Hematopoietic multipotent progenitor cell treated with erythropoietin and hydrocortisone succinate and interleukin-3 and kit ligand, for 8 days (in vitro differentiated cells): Measurements from ENCODE around the gene TPRN.
A peak's percentile ranks its signal among the peaks of the same experiment; 100 is the strongest.

Source experiments
- DNase-seq: peaks from one replicate; pipeline ENCODE4 v3.0.0-alpha.2; 2015

TPRN gene

DNA sequence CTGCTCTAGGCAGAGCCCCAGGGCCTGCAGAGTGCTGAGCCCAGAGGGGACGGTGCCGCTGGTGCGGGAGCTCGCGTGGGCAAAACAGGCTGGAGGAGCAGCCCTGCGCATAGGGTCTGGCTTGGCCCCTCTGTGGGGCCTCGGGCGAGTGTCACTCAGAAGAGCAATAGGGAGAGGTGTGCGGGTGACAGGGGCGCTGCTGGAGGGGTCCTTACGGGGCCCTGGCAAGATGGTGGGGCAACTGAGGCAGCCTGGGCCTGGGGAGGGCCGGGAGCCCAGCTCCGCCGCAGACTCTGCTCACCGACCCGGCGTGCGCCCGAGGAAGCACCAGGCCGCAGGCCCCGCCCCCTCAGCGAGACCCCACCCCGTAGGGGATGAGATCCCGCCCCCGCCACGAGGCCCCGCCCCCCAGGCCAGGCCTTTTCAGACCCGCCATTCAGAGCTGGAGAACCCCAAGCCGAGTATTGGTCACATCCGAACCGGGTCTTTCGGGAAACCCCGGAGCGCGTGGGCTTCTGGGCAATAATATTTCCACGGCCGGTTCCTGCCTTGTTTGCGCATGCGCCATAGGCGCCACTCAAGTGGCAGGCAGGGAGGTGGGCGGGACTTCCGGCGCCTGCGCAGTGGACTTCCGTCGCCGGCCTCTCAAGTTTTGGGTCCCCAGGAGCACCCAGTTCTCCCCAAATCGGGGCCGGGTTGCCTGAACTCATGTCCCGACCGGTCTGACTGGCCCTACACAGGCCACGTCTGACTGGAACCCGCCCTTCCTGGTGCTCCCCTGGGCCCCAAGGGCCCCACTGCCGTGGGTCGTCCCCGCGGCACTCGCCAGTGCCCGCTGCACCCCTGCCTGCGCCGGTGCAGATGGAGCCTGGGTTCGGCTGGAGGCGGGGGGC is 22.8 kb upstream of the TPRN start:
- DNase-seq = peak; percentile 99

DNA sequence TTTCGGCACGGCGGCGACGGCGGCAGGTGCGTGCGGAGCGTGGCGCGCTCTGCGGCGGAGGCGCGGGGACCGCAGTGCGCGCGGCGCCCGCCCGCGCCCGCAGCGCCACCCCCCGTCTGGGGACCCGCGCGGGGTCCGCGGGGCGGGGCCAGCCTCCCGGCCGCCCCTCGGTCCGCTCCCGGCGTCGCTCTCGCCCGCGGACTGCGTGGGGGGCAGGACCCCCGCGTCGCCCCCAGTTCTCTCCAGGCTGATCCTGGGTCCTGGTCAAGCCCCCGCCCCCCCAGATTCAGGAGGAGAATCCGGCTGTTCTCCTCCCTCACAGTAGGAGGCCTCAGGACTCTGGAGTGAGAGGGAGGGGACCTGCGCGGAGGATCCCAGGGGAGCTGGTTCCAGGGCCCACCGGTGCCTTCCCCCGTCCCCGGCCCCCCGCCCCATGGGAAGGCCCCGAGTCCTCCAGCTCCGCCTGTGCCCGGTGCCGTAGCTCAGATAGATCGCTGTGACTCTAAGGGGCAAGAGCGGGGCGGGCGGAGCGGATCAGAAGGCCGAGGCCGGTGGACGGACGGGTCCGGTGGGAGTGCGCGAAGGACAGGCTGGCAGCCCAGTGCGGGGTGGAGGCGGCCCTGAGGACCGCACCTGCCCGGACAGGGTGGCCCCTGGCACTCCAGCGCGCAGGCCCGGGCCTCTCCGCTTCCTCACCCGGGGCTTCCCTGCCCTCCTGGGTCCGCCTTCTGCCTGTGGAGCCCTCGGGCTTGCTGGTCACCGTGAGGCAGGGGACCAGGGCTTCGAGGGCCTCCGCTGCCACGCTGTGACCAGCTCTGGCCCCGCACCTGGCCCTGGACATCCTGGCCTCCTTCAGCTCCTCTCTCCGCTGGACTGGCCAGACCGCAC is 21.9 kb upstream of the TPRN start, which contains the start of gene RNF208:
Gene RNF208 (minus strand): TSS at position 51 of the 888 bp plus-strand sequence. CDS start 1,028 bp downstream, outside the sequence.
- DNase-seq = no peak

DNA sequence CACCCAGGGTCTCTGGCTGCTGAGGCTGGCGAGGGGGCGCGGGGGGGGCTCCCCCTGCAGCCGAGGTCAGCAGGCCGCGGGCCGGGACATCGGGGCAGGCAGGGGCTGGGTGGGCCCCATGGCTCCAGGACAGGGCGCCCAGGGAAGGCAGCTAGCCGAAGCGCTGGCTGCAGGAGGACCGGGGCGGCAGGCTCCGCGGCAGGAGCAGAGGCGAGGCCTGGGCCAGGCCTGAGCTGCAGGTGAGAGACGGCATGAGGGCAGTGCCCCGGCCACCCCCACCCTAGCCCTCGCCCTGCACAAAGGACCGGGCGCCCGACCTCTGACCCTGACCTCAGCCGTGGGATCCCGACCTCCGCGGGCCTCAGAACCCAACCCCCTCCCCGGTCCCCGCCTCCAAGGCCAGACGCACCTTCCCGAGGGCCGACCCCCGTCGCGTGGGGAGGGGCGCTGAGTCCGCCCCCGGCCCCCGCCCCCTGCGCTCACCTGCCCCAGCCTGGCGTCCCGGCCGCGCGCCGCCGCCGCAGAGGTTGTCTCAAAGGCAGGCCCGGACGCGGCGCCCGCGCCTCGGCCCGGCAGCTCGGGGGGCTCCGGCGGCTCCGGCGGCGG is 21.1 kb upstream of the TPRN start:
- DNase-seq = no peak

DNA sequence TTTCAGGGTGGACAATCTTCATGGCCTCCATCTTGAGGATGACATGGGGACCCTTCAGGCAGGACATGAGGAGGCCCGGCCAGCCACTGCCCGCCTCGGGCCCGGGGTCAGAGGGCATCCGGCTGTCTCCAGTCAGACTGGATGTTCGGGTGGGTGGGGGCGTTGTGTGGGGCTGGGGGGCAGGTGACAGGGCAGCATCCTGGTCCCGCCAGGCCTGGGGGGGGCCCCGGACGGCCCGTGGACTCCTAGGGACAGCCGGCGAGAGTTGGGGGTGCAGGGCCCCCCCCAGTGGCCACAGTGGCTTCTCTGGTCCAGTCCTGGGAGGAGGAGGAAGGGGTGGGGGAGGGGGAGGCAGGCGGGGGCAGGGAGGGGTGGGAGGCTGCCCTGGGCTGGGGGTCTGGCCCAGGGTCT is 20.6 kb upstream of the TPRN start:
- no peak for DNase-seq

DNA sequence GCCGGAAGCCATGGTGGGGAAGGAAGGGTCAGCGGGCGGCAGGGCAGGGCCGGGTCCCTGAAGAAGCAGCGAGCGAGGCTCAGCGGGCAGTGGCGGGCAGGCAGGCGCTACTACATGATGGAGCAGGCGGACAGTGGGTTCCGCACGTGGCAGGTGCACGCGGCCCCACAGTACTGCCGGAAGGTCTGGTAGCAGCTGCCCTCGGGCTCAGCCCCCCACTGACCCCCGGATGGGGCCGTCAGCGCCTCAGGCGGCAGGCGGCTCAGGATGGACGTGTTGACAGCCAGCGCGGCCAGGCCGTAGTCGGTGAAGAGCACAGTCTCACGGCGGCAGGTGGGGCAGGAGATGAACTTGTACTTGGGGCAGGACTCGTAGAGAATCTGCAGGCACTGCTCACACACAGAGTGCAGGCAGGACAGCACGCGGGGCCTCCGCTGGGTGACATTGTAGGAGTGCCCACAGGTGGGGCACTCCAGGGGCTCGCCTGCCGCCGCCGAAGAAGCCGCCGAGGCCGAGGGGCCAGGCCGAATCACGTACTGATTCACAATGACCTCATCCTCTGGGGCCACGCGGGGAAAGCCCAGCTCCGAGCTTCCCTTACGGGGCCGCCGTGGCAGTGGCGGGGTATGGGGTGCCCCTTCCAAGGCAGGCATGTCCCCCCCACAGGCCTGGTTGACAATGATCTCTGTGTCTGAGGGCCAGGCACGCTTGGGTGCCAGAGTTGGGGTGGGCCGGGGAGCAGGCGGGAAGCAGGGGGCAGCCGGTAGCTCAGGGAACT is 20.0 kb upstream of the TPRN start:
- no peak for DNase-seq

DNA sequence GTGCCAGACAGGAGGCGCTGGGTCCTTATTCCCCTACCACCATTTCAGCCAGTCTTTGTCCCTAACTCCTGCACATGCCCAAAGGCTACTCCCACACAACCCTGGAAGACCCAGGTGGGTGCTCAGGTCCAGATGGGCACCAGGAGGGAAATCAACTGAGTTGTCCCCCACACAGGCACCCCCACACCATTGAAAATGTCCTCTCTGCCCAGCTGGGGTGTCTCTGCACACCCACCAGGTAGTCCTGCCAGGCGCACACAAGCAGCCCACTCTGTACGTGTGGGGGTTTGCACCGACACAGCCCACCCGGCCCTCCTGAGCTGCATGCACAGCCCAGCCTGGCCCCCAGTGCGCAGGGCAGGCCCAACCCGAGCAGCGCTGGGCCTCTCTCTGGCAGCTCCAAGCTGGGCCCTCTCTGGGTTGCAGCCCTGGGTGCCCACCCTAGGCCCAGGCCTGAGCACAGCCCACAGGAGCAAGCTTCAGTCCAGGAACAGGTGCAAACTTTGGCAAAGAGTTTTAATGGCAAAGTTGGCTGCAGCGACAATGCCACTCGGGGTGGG is 19.3 kb upstream of the TPRN start:
- no peak for DNase-seq

DNA sequence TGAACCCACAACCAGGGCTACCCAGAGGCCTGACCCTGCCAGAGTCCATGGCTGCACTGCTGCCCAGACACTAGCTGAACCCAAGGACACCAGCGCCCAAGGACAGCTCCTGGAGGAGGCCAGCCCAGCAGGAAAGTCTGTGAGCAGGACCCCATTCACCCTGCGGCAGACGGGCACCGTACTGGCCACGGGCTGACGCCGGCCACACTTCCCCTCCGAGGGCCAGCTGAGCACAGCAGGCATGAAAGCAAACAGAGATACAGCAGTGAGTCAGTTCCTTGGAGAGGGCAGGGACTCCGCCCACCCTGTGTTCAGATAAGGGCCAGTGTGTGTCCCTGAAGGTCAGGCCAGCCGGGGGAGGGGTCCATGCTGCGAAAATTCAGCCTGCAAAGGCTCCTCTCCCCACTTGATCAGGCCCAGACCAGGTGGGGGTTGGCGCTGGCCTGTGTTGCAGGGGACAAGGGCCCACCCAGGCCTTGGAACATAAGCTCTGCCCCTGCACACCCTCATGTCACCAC is 18.3 kb upstream of the TPRN start:
- peak; percentile 83 for DNase-seq

DNA sequence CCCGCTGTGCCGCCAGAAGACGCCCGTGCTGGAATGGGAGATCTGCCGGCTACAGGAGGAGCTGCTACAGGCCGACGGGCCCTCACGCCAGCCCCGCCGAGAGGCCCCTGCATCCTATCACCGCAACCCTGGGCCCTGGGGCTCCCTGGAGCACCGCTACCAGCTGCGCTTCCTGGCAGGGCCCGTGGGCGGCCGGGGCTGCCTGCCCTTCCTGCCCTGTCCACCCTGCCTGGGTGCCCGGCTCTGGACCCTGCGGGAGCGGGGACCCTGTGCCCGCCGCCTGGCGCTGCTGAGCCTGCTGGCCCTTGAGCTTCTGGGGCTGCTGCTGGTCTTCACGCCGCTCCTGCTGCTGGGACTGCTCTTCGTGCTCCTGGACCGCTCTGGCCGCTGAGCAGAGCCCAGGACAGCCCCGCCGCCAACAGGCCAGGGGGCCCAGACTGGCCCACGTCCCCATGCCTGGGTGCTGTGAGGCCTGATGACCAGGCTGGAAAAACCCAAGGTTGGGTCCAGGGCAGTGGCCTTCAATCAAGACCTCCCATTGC is 17.7 kb upstream of the TPRN start:
- no peak for DNase-seq

DNA sequence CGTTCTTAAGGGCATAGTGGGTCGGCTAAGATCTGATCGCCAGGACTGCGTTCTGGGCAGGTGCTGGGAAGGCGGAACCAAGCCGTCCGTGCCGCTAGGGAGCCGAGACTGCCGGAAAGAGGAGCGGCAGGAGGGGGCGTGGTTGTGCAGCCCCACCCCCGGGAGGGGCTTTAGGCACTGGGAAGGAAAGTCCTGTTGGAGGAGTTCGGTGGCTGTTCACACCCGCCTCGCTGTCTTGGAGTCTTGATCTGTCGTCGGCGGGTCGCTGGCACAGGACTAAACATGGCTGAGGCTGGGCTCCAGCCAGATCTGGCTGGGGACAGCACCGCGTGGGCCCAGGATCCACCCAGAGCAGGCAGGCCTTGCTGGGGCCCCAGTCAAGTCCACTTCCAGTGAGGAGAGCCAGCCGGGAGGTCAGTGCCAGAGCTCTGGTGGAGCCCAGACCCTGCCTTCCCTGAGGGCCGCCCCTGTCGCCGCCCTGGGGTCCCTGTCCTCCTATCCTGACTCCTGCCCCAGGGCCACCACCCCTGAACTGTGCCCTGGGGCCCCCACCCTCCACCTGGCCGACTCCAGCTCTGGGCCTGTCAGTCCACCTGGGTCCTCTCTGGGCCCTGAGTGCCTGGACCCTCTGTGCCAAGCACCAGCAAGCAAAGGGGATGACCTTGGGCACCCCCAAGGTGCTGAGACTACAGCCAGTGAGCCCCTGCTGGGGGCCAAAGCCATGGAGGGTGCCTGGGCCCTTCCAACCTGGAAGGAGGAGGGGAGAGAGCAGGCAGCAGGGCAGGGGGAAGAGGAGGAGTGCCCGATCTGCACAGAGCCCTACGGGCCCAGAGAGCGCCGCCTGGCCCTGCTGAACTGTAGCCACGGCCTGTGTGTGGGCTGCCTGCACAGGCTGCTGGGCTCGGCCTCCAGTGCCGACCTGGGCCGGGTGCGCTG is 17.0 kb upstream of the TPRN start:
- DNase-seq = peak; percentile 34

DNA sequence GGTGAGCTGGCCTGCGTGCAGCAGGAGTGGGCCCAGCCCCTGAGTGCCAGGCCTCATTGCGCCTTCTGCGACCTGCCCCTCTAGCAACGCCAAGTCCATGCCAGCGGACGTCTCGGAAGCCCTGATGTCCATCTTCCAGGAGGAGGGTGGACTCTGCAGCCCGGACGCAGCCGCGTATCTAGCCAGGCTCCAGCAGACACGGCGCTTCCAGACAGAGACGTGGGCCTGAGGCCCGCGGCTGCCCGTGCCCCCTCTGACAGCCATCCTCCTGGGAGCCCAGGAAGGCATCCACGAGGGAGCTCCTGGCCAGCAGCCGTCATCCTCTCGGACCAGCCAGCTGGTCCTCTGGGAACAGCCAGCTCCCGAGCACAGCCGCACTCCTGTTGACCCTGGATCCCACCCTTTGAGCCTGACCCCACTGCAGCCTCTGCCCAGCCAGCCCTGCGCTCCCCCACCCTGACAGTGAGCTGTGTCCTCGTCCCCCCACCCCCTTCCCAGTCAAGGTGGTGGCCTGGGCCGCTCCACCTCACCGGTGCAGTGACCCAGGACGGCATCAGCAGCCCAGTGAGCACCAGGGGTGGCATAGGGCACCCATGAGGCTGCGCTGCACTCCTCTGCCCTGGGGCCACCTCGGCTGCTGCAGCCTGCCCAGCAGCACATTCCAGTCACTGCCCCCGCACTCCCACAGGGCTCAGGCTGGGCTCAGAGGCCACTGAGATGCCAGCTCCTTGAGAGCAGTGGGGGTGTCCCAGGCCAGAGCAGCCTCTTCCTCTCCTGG is 15.8 kb upstream of the TPRN start:
- DNase-seq = no peak

DNA sequence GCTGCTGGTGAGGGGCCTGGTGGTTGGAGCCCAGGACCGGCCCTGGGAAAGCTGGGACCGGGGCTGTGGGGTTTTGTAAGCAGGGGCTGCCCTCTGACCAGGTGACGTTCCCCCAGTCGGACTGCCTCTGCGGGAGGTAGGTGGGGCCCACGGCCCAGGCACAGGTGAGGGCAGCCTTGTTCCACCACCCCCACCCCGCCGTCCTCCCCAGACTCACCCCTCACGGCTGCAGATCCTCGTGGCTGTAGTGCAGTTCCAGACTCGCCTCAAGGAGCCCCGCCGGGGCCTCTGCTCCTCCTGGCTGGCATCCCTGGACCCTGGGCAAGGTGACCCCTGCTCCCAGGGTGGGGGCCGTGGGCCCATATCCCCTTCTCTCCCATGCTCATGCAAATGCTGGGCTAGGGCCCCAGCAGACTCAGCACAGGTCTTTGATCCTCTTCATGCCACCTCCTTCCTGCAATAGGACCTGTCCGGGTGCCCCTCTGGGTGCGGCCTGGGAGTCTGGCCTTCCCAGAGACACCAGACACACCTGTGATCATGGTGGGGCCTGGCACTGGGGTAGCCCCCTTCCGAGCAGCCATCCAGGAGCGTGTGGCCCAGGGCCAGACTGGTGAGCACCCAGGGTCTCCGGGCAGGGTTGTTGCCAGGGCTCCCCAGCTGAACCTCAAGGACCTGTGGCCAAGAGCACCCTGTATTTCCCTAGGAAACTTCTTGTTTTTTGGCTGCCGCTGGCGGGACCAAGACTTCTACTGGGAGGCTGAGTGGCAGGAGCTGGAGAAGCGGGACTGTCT is 14.8 kb upstream of the TPRN start:
- no peak for DNase-seq

DNA sequence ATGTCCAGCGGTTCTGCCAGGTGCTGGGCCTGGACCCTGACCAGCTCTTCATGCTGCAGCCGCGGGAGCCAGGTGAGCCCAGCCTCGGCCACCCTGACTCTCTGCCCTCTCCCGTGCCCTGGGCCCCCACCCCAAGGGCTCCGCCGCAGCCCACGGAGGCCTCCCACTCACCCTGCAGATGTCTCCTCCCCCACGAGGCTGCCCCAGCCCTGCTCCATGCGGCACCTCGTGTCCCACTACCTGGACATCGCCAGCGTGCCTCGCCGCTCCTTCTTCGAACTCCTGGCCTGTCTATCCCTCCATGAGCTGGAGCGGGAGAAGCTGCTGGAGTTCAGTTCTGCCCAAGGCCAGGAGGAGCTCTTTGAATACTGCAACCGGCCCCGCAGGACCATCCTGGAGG is 14.1 kb upstream of the TPRN start:
- DNase-seq = no peak

DNA sequence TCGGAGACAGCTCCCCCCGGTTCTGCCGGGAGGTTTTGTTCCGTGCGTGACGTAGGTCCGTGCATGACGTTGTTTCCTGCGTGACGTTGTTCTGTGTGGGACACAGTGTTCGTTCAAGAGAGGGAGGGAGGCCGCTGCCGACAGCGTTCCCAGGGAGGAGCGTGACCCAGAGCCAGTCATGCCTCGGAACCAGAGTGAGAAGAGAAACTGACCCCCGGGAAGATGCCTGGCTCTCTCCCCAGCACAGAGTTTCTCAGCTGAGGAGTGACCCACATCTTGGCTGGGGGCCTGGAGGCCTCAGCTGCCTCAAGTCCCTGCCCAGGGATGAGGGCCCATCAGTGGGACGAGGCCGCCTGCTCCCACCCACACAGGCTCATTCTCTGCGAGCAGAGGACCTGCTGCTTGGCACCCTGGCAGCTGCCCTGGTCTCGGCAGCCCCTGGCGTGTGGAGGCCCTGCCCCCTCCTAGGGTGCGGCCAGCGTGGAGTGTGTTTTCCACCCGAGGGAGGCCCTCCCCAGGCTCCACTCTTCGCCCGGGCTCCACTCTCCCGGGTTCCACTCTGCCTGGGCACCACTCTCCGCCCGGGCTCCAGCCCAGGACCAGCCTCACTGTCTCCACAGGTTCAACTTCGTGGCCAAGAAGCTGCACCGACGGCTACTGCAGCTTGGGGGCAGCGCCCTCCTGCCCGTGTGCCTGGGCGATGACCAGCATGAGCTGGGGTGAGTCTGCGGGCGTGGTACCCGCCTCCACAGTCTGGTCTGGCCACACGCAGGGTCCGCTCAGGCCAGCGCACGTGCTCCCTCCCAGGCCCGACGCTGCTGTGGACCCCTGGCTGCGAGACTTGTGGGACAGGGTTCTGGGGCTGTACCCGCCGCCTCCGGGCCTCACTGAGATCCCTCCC is 12.9 kb upstream of the TPRN start:
- no peak for DNase-seq

DNA sequence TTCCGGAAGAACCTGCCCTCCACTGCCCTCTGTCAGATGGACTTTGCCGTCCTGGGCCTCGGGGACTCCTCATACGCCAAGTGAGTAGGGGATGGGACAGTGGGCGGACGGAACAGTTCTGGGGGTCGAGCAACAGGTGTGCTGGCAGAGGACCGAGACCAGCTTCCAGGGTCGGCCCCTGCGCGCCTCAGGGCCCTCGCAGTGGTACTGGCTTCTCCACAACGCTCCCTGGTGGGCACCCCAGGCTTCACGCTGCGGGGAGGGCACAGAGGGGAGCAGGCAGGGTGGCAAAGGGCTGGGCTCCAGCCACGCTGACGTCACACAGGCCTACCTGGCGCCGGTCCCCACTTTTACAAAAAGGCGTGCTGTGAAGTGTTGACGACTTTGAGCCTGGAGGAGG is 12.0 kb upstream of the TPRN start:
- no peak for DNase-seq

DNA sequence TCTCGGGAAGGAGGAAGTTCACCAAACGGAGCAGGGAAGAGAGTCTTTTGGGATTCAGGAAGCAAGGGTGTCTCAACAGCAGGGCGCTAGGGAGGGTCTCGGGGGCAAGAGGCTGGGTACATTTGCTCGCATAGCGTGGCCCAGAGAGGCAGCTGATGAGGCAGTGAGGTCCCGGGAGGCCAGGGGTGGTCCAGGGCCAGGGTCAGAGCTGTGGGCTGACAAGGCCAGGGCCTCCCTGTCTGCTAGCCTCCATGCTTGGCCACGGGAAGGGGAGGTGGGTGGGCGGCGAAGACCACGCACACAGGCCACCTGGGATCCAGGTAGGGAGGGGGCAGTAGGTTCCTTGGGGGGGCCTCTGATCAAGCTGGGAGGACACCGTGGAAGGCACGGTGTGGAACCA is 11.0 kb upstream of the TPRN start:
- DNase-seq = no peak

DNA sequence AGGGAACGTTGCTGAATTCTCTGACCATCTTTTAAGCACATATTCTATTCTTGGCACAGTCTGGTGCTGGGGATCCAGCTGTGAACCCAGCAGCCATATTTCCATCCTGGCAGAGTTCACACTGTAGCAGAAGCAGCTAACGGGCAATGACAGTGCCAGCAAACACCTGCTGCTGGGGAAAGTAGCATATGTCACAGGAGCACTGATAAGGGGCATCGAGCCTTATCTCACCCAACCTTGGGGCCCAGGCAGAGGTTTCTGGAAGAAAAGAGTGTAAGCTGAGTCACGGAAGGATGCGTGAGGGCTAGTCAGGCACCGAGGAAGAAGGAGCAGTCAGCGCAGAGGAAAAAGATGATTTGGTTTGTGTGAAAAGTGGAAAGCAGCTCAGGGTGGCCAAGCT is 6.1 kb upstream of the TPRN start:
- peak; percentile 76 for DNase-seq
